GM18526 (cell line): ENCODE measurements around the gene TMTC1.

Experiments
- POLR2A ChIP-seq: IDR thresholded peaks from 3 replicates; pipeline ENCODE4 v1.6.1; 2011; ENCODE audit not compliant: insufficient read length; ENCODE audit errors: extremely low read depth

Gene TMTC1

GRCh38 chr12:29644536-29645162, 139.1 kb downstream of the TMTC1 start:
- TF ChIP-seq POLR2A = no peak

- no peak for TF ChIP-seq POLR2A
Observed at GRCh38 chr12:29640589-29641345, 143.0 kb downstream of the TMTC1 start.

- TF ChIP-seq POLR2A = no peak
Observed at GRCh38 chr12:29639893-29640495, 143.7 kb downstream of the TMTC1 start.

GRCh38 chr12:29638528-29638927, 145.2 kb downstream of the TMTC1 start:
- no peak for TF ChIP-seq POLR2A

DNA sequence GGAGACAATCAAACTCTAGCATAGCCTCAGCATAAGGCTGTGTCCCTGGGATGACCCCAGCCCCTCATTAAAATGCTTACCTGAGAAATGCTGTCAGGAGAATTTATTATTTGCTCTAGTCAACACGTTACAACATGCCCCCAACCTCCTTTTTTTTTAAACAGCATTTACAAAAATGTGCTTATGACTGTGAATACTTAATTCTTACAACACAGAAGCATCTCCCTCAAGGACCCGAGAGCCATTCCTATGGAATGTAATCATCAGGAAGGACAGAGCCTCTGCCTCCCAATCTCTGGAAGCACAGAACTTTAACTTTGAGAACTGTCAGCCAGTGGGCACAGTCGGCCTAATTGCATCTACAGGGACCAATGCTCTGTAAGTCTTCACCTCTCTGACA, 149.7 kb downstream of the TMTC1 start:
- TF ChIP-seq POLR2A = no peak

DNA sequence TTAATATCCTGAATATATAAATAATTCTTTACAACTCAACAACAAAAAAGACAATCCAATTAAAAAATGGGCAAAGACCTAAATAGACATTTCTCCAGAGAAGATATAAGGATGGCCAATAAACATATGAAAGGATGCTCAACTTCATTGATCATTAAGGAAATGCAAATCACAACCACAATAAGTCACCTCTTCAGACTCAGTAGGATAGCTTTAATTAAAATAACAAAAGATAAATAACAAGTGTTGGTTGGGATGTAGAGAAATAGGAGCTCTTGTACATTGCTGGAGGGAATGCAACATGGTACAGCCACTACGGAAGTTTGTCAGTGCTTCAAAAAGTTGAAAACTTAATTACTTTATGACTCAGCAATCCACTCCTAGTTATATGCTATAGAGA, 156.5 kb downstream of the TMTC1 start:
- no peak for TF ChIP-seq POLR2A

GRCh38 chr12:29625359-29625953, 158.3 kb downstream of the TMTC1 start:
- TF ChIP-seq POLR2A = no peak

DNA sequence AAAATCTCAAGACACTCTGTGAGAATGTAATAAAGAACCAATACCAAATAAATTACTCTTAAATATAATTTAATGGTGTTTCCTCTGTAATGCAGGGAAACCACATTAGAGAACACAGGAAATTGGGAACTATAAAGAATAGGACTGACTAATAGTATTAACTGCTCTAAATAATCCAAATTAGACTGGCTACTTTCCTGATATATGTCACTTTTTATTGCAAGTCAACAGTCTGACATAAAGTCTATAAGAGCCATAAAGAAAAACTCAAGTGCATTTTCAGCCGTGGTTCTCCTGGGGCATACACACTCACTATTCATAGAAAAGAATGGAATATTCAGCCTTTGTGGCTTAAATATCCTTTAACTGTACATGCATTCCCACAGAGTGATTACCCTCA, 161.5 kb downstream of the TMTC1 start:
- TF ChIP-seq POLR2A = no peak

DNA sequence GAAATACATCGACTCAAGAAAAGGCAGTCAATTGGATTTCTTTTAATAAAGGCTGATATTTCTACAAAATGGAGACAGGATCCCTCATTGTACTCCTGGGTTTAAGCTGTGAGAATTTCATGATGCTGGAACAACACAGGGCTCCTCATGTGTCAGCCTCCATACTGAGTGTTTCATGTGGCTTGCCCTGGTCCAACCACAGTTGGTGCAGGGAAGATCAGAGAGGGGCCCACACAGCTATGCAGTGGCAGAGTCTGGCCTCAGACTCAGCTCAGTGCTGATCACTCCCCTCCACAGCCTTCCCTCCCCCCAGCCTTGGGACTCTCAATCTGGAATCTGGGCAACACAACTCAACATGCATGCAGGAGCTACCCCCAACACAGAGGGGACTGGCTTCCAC, 163.7 kb downstream of the TMTC1 start:
- TF ChIP-seq POLR2A = no peak

- TF ChIP-seq POLR2A = no peak
Observed at GRCh38 chr12:29617407-29617803, 166.3 kb downstream of the TMTC1 start.

- no peak for TF ChIP-seq POLR2A
Observed at GRCh38 chr12:29616664-29617406, 166.9 kb downstream of the TMTC1 start.

DNA sequence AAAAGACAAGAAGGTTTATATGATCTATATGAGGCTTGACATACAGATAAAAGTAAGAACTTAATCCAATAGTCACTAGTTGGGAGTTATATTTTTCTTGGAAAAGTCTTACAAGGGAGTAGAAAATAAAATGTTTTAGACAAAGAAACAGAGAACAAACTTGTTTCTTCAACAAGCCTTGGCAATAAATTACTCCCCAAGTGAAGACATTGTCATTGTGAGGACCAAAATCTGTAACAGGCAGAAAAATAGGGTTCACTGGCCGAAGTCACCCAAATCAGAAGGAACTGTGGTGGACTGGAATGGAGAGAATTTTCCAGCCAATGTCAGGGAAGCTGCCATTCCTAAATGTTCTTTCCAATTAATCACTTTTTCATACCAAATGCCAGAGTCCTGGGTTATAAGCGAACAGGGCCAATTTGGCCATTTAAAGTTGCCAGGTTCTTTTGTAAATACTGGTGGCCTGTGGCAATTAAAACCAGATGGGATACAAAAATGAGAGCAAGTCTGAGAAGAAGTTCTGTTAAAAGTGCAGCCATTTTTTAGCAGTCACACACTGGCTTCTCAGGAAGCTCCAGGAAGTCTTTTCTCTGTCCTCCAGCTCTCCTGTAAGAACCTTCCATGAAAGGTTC, 168.9 kb downstream of the TMTC1 start:
- no peak for TF ChIP-seq POLR2A

GRCh38 chr12:29612912-29613311, 170.8 kb downstream of the TMTC1 start:
- TF ChIP-seq POLR2A = no peak

GRCh38 chr12:29611906-29612305, 171.8 kb downstream of the TMTC1 start:
- no peak for TF ChIP-seq POLR2A
